HepG2 (cell line): ENCODE data around the gene SKA2. TPM values are rescaled to one million over a fixed set of nuclear protein-coding genes. Genes with fewer than 3 reads are reported as not detected.

Experiments
- AKAP8 ChIP-seq: sonication (generic); formaldehyde crosslinking; IDR thresholded peaks from 2 replicates; pipeline ENCODE4 v1.5.1; 2020; ENCODE audit warnings: mild to moderate bottlenecking, missing genetic modification reagents
- ATRX ChIP-seq: sonication (generic); formaldehyde crosslinking; IDR thresholded peaks from 2 replicates; pipeline ENCODE4 v1.4.0; 2020; ENCODE audit warnings: missing genetic modification reagents, borderline replicate concordance
- DMAP1 ChIP-seq: IDR thresholded peaks from 2 replicates; pipeline ENCODE4 v1.6.1; 2016
- DNMT1 ChIP-seq: sonication (generic); formaldehyde crosslinking; IDR thresholded peaks from 2 replicates; pipeline ENCODE4 v1.5.1; 2020; ENCODE audit warnings: mild to moderate bottlenecking, missing genetic modification reagents
- DNMT3B ChIP-seq: conservative IDR thresholded peaks from 2 replicates; pipeline ENCODE4 v1.6.1; 2016; ENCODE audit warnings: missing biosample characterization, control low read depth
- DPF2 ChIP-seq: sonication (generic); formaldehyde crosslinking; IDR thresholded peaks from 2 replicates; pipeline ENCODE4 v1.4.0; 2020; ENCODE audit warnings: mild to moderate bottlenecking, low read depth, missing genetic modification reagents, borderline replicate concordance
- HNRNPLL ChIP-seq: fragments of 200-400 bp; formaldehyde crosslinking; IDR thresholded peaks from 2 replicates; pipeline ENCODE4 v1.6.1; 2017; ENCODE audit warnings: mild to moderate bottlenecking, low read depth, low read length; ENCODE audit not compliant: poor library complexity, severe bottlenecking
- KLF12 ChIP-seq: sonication (generic); formaldehyde crosslinking; IDR thresholded peaks from 2 replicates; pipeline ENCODE4 v1.4.0; 2020; ENCODE audit warnings: missing genetic modification reagents, borderline replicate concordance
- MYNN ChIP-seq: sonication (generic); formaldehyde crosslinking; IDR thresholded peaks from 2 replicates; pipeline ENCODE4 v1.4.0; 2020; ENCODE audit warnings: mild to moderate bottlenecking, low read depth, missing genetic modification reagents
- NR3C1 ChIP-seq: sonication (generic); formaldehyde crosslinking; IDR thresholded peaks from 2 replicates; pipeline ENCODE4 v1.4.0; 2020; ENCODE audit warnings: missing genetic modification reagents
- POLR2A ChIP-seq, 2 experiments: IDR thresholded peaks; 2 replicates each; pipeline ENCODE4 v1.6.1; 2011; ENCODE audit warnings: low read depth in 2 of 2, low read length in 2 of 2, mild to moderate bottlenecking in 1 of 2, moderate library complexity in 1 of 2; ENCODE audit not compliant: insufficient read depth in 1 of 2
- RFX3 ChIP-seq: IDR thresholded peaks from 2 replicates; pipeline ENCODE4 v1.6.1; 2016; ENCODE audit warnings: missing biosample characterization, missing genetic modification reagents
- RFX5 ChIP-seq: IDR thresholded peaks from 2 replicates; pipeline ENCODE4 v1.6.1; 2011; ENCODE audit warnings: low read depth, low read length, improper control_type of control experiment
- SIN3A ChIP-seq: IDR thresholded peaks from 2 replicates; pipeline ENCODE4 v1.6.1; 2011; ENCODE audit warnings: low read depth, mild to moderate bottlenecking, control low read depth, low read length, borderline replicate concordance
- ZC3H4 ChIP-seq: sonication (generic); formaldehyde crosslinking; IDR thresholded peaks from 2 replicates; pipeline ENCODE4 v1.4.0; 2020; ENCODE audit warnings: missing genetic modification reagents, borderline replicate concordance
- ZKSCAN1 ChIP-seq: fragments of 150-350 bp; IDR thresholded peaks from 2 replicates; pipeline ENCODE4 v1.6.1; 2014; ENCODE audit warnings: low read length
- ZNF260 ChIP-seq: sonication (generic); formaldehyde crosslinking; IDR thresholded peaks from 2 replicates; pipeline ENCODE4 v1.4.0; 2020; ENCODE audit warnings: missing genetic modification reagents, low read depth, mild to moderate bottlenecking, borderline replicate concordance
- ZNF326 ChIP-seq: sonication (generic); formaldehyde crosslinking; IDR thresholded peaks from 2 replicates; pipeline ENCODE4 v1.4.0; 2020; ENCODE audit warnings: missing genetic modification reagents, borderline replicate concordance
- ZNF33A ChIP-seq: sonication (generic); formaldehyde crosslinking; IDR thresholded peaks from 2 replicates; pipeline ENCODE4 v1.5.1; 2020; ENCODE audit warnings: missing genetic modification reagents, mild to moderate bottlenecking, moderate library complexity, borderline replicate concordance
- ZSCAN31 ChIP-seq: sonication (generic); formaldehyde crosslinking; IDR thresholded peaks from 2 replicates; pipeline ENCODE4 v1.5.0; 2020; ENCODE audit warnings: low read depth, mild to moderate bottlenecking, missing genetic modification reagents
- polyA plus RNA-seq, 8 experiments: library from polyadenylated mRNA; depleted of rRNA in 3 of 8; stranded (reverse) in 7 of 8; unstranded in 1 of 8; fragments of >200 nt; fragmentation: Illumina TruSeq in 4 of 8; extraction: Trizol in 4 of 8; gene quantifications; 2 replicates each; pipeline versions ENCODE4 v1.2.1 to v1.2.3, GENCODE V29; 2011 to 2016; ENCODE audit warnings: low read depth in 4 of 8, missing spikeins in 1 of 8, mixed read lengths in 1 of 8; ENCODE audit not compliant: insufficient read depth in 1 of 8
- total RNA-seq, 5 experiments: library from RNA; depleted of rRNA; stranded (reverse); fragments of >200 nt; fragmentation: Illumina TruSeq; extraction: Trizol; gene quantifications; 2 replicates each; pipeline ENCODE4 v1.2.3, GENCODE V29; 2016; ENCODE audit warnings: low read depth in 1 of 5
- TF ChIP-seq, protein P1 (sequence below): sonication (generic); formaldehyde crosslinking; conservative IDR thresholded peaks from 2 replicates; pipeline ENCODE4 v1.8.0; 2022; ENCODE audit warnings: low read depth, missing genetic modification reagents
- TF ChIP-seq, protein P2 (sequence below), 2 experiments: sonication (generic) in 1 of 2; formaldehyde crosslinking in 1 of 2; IDR thresholded peaks; 2 replicates each; pipeline versions ENCODE4 v1.5.1 to v1.6.1; 2011 to 2020; ENCODE audit warnings: borderline replicate concordance in 1 of 2, low read depth in 1 of 2, low read length in 1 of 2, mild to moderate bottlenecking in 1 of 2, missing genetic modification reagents in 1 of 2, moderate library complexity in 1 of 2
- TF ChIP-seq, protein P3 (sequence below): sonication (generic); formaldehyde crosslinking; IDR thresholded peaks from 2 replicates; pipeline ENCODE4 v1.4.0; 2020; ENCODE audit warnings: missing genetic modification reagents
- TF ChIP-seq, protein P4 (sequence below): sonication (generic); formaldehyde crosslinking; IDR thresholded peaks from 2 replicates; pipeline ENCODE4 v1.4.0; 2020; ENCODE audit warnings: mild to moderate bottlenecking, missing genetic modification reagents

SKA2 gene
- total and polyA plus RNA-seq, 2 of the 13 experiments (the other 11 are each of a cell fraction or from before 2014, with no cell fraction given): 18.6 to 91.8 TPM

DNA sequence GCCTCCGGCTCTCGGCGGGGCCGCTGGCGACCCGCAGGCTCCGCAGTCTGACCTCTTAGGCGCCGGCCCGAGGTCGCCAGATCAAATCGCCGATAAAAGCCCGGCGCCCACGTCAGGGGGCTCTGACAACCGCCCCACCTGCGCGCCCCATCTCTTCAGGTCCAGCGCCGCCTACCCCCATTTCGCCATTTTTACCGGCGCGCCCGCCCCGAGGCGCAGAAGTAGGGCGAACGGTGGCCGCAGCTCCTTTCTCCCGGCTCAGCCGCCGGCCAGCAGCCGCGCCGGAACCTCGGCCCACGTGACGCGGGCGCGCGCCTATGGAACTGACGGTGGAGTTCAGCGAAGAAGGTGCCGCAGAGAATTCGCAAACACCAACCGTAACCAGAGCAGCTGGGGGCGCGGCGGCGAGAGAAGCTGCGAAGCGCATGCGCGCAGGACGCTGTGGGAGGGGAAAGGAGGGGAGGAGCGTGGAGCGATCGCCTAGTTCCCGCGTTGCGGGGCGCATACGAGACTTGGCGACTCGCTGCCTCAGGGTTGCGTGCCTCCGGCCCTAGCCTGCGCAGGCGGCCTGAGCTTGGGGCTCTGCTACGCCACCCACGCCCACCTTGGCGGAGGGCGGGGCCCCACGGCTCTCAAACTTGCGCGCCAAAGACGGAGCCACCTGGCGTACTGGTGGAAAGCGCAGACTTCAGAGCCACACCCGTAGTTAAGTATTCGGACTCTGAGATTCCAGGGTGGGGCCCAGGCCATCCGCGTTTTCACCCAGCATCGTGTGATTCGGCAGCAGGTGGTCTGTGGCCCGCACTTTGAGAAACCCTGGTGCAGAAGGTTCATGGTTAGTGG lies 48.3 kb downstream of the SKA2 start, which contains the start of gene TRIM37 (continued):
- TF ChIP-seq, protein P1, sequence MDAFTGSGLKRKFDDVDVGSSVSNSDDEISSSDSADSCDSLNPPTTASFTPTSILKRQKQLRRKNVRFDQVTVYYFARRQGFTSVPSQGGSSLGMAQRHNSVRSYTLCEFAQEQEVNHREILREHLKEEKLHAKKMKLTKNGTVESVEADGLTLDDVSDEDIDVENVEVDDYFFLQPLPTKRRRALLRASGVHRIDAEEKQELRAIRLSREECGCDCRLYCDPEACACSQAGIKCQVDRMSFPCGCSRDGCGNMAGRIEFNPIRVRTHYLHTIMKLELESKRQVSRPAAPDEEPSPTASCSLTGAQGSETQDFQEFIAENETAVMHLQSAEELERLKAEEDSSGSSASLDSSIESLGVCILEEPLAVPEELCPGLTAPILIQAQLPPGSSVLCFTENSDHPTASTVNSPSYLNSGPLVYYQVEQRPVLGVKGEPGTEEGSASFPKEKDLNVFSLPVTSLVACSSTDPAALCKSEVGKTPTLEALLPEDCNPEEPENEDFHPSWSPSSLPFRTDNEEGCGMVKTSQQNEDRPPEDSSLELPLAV (CRISPR knock-in tag): no peak
- TF ChIP-seq, protein P2, sequence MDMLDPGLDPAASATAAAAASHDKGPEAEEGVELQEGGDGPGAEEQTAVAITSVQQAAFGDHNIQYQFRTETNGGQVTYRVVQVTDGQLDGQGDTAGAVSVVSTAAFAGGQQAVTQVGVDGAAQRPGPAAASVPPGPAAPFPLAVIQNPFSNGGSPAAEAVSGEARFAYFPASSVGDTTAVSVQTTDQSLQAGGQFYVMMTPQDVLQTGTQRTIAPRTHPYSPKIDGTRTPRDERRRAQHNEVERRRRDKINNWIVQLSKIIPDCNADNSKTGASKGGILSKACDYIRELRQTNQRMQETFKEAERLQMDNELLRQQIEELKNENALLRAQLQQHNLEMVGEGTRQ (IDR thresholded peaks at IDR 0.05; ENCODE audit: low read depth, low read length): peak; percentile 95
- TF ChIP-seq, protein P2 (CRISPR knock-in tag; IDR thresholded peaks at IDR 0.05; ENCODE audit: borderline replicate concordance): peak; percentile 99
- no peak for TF ChIP-seq ZC3H4 (CRISPR knock-in tag)
- TF ChIP-seq ZKSCAN1: no peak
- TF ChIP-seq SIN3A: peak; percentile 99
- no peak for TF ChIP-seq AKAP8 (CRISPR knock-in tag)
- TF ChIP-seq POLR2A (IDR thresholded peaks at IDR 0.05; ENCODE audit: insufficient read depth in 1 of 2, low read depth in 2 of 2, low read length in 2 of 2): peak in 1 of 2 experiments; percentile 74
- TF ChIP-seq MYNN (CRISPR knock-in tag): no peak
- TF ChIP-seq, protein P3, sequence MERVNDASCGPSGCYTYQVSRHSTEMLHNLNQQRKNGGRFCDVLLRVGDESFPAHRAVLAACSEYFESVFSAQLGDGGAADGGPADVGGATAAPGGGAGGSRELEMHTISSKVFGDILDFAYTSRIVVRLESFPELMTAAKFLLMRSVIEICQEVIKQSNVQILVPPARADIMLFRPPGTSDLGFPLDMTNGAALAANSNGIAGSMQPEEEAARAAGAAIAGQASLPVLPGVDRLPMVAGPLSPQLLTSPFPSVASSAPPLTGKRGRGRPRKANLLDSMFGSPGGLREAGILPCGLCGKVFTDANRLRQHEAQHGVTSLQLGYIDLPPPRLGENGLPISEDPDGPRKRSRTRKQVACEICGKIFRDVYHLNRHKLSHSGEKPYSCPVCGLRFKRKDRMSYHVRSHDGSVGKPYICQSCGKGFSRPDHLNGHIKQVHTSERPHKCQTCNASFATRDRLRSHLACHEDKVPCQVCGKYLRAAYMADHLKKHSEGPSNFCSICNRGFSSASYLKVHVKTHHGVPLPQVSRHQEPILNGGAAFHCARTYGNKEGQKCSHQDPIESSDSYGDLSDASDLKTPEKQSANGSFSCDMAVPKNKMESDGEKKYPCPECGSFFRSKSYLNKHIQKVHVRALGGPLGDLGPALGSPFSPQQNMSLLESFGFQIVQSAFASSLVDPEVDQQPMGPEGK (CRISPR knock-in tag): peak; percentile 55
- no peak; the same call in 1 of the 2 replicates for TF ChIP-seq NR3C1 (CRISPR knock-in tag)
- peak; percentile 99 for TF ChIP-seq KLF12
- TF ChIP-seq DNMT3B (CRISPR knock-in tag): peak; percentile 63; the same call in 1 of the 2 replicates
- TF ChIP-seq ZNF326 (CRISPR knock-in tag): no peak
- TF ChIP-seq DNMT1: peak; percentile 72; the same call in 1 of the 2 replicates
- peak; percentile 37; the same call in 1 of the 2 replicates for TF ChIP-seq RFX5
- TF ChIP-seq ATRX (CRISPR knock-in tag): no peak
- no peak for TF ChIP-seq ZNF260 (CRISPR knock-in tag)
- TF ChIP-seq DPF2 (CRISPR knock-in tag): no peak
- no peak for TF ChIP-seq ZNF33A (CRISPR knock-in tag)
- TF ChIP-seq, protein P4, sequence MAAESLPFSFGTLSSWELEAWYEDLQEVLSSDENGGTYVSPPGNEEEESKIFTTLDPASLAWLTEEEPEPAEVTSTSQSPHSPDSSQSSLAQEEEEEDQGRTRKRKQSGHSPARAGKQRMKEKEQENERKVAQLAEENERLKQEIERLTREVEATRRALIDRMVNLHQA (CRISPR knock-in tag): no peak
- TF ChIP-seq DMAP1 (CRISPR knock-in tag): peak; percentile 90
- peak; percentile 100 for TF ChIP-seq HNRNPLL
- TF ChIP-seq ZSCAN31: peak; percentile 90
- TF ChIP-seq RFX3: no peak; the same call in 1 of the 2 replicates
